ENCODE data around the gene EXOC3. TPM values are rescaled to one million over a fixed set of nuclear protein-coding genes. Genes with fewer than 3 reads are reported as not detected.

The EXOC3 gene
- total and polyA plus RNA-seq, 2 of the 4 experiments (the other 2 are of a cell fraction) = 35.1 to 47.5 TPM

DNA sequence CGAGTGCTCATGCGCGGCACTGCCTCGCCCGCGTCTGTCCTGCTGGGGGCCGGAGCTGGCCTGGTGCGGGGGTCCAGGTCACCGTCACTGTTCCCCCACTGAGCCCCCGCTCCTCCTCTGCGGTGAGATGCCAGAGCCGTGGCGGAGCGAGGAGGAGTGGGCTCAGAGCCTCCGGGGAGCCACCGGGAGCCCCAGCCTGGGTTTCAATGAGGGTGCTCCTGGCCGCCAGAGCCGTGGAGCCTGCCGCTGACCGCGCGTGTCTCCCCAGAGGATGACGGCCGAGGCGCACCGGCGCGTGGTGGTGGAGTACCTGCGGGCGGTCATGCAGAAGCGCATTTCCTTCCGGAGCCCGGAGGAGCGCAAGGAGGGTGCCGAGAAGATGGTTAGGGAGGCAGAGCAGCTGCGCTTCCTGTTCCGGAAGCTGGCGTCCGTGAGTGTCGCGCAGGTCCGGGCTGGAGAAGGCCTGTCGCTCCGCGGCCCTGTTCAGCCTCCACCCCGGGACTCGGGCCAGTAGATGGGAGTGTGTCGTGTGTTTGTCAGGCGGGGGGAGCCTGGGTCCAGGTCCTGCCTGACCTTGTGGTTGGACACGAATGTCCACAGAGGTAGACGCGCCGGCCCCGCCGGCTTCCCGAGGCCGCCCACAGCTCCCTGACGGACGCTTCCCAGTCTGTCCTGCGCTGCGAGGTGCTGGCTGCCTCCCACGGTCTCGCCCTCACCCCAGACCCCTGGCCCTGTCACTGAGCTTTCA, 22.0 kb downstream of the EXOC3 start:
- no peak for TF ChIP-seq FOS (IDR thresholded peaks at IDR 0.05; ENCODE audit: low read depth, low read length)
- TF ChIP-seq, protein P1, sequence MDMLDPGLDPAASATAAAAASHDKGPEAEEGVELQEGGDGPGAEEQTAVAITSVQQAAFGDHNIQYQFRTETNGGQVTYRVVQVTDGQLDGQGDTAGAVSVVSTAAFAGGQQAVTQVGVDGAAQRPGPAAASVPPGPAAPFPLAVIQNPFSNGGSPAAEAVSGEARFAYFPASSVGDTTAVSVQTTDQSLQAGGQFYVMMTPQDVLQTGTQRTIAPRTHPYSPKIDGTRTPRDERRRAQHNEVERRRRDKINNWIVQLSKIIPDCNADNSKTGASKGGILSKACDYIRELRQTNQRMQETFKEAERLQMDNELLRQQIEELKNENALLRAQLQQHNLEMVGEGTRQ (IDR thresholded peaks at IDR 0.05; ENCODE audit: low read depth, low read length) = no peak
- TF ChIP-seq RFX5 (IDR thresholded peaks at IDR 0.05; ENCODE audit: low read depth, low read length) = no peak
- no peak for TF ChIP-seq POLR2A (IDR thresholded peaks at IDR 0.05; ENCODE audit: low read depth, low read length)
- no peak for TF ChIP-seq MAFK (IDR thresholded peaks at IDR 0.05; ENCODE audit: low read depth, low read length)
- no peak for TF ChIP-seq RCOR1 (IDR thresholded peaks at IDR 0.05; ENCODE audit: insufficient replicate concordance, low read length)
- TF ChIP-seq CEBPB (IDR thresholded peaks at IDR 0.05; ENCODE audit: low read depth, low read length) = no peak
- TF ChIP-seq, protein P2, sequence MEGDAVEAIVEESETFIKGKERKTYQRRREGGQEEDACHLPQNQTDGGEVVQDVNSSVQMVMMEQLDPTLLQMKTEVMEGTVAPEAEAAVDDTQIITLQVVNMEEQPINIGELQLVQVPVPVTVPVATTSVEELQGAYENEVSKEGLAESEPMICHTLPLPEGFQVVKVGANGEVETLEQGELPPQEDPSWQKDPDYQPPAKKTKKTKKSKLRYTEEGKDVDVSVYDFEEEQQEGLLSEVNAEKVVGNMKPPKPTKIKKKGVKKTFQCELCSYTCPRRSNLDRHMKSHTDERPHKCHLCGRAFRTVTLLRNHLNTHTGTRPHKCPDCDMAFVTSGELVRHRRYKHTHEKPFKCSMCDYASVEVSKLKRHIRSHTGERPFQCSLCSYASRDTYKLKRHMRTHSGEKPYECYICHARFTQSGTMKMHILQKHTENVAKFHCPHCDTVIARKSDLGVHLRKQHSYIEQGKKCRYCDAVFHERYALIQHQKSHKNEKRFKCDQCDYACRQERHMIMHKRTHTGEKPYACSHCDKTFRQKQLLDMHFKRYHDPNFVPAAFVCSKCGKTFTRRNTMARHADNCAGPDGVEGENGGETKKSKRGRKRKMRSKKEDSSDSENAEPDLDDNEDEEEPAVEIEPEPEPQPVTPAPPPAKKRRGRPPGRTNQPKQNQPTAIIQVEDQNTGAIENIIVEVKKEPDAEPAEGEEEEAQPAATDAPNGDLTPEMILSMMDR (conservative IDR thresholded peaks at IDR 0.05; ENCODE audit: low read depth, low read length) = no peak
- no peak for TF ChIP-seq MAZ (IDR thresholded peaks at IDR 0.05; ENCODE audit: borderline replicate concordance, low read depth, low read length)
- no peak overlapping the region for H3K18ac ChIP-seq (ENCODE audit: low read depth, low read length)
- H3K27ac ChIP-seq (ENCODE audit: insufficient read depth, low read length) = no peak overlapping the region
- 94% methylated on average over 36 of the region's 63 CpGs; no CpG with 5 or more reads in 1 of the 2 experiments for WGBS, 2 experiments (ENCODE audit: extremely low coverage in 2 of 2, insufficient read length in 1 of 2)
- H4K91ac ChIP-seq (ENCODE audit: insufficient read depth, low read depth, low read length) = no peak overlapping the region
- H2AK9ac ChIP-seq (replicated peaks; ENCODE audit: low read depth, low read length, poor library complexity) = no peak overlapping the region
- dilution Hi-C loops (cut with HindIII; ENCODE audit: low sequenced_read_pairs, unreplicated experiment) = no loop called here
- CTCF ChIA-PET = interaction anchor here (2.0 kb wide), 1 partner anchor 18 kb away, joined by 4 read pairs; no protein-coding TSS in a partner anchor
- no peak overlapping the region for H3K14ac ChIP-seq (replicated peaks; ENCODE audit: low read depth, low read length)
- no peak overlapping the region for H2BK20ac ChIP-seq (ENCODE audit: low read depth, low read length)
- no peak overlapping the region for H3K56ac ChIP-seq (ENCODE audit: extremely low read depth, insufficient read depth, low read length)
- no peak overlapping the region for H2BK120ac ChIP-seq (ENCODE audit: low read depth, low read length)
- DNase-seq (no peak), ATAC-seq (ENCODE audit: low read depth) (no peak)
- no peak overlapping the region for H3K9ac ChIP-seq (ENCODE audit: low read depth, low read length)
- peaks cover 58% of the 10 kb centered on the region for H3K36me3 ChIP-seq (ENCODE audit: control insufficient read depth, insufficient read depth, low read length)
- H2AFZ ChIP-seq (replicated peaks; ENCODE audit: low read length, poor library complexity) = no peak overlapping the region
- H3K4me1 ChIP-seq (ENCODE audit: control insufficient read depth, insufficient read depth, low read length) = no peaks in the 10 kb centered on the region
- intact Hi-C loops (cut with micrococcal nuclease) = no loop called here
- H3K9me1 ChIP-seq (ENCODE audit: insufficient read depth, low read length) = peaks cover 5% of the 10 kb centered on the region; the same call in 1 of the 2 replicates
- no peak overlapping the region for H3K23ac ChIP-seq (ENCODE audit: low read depth, low read length)
- no peak overlapping the region for H3K4me2 ChIP-seq (ENCODE audit: low read depth, low read length)
- H2BK15ac ChIP-seq (ENCODE audit: low read depth, low read length) = no peak overlapping the region
- no peak overlapping the region for H3K4me3 ChIP-seq (ENCODE audit: insufficient read depth, low read depth, low read length)
- H4K20me1 ChIP-seq (ENCODE audit: insufficient read depth, low read length) = 0 out of 2 replicates have a peak, but pooled peaks cover 3% of the 10 kb centered on the region
- in situ Hi-C loops (cut with MboI; ENCODE audit: low sequenced_read_pairs) = no loop called here
- H3K4ac ChIP-seq (ENCODE audit: low read depth, low read length) = no peak overlapping the region
- H4K5ac ChIP-seq (ENCODE audit: low read depth, low read length) = no peak overlapping the region
- H3K27me3 ChIP-seq (ENCODE audit: control insufficient read depth, insufficient read depth, low read length) = no peaks in the 10 kb centered on the region
- no peak overlapping the region for H2AK5ac ChIP-seq (ENCODE audit: low read depth, low read length)
- peaks cover 4 to 20% of the 10 kb centered on the region in 2 experiments for H3K79me1 ChIP-seq (ENCODE audit: low read depth in 1 of 2, low read length in 2 of 2)
- no peak overlapping the region for H2BK5ac ChIP-seq (ENCODE audit: low read depth, low read length, poor library complexity, severe bottlenecking)
- BruUV-seq (replicated peaks) = no TSS peak
- H4K8ac ChIP-seq (ENCODE audit: low read depth in 2 of 2, low read length in 2 of 2) = no peak overlapping the region
- H3K9me3 ChIP-seq (ENCODE audit: control insufficient read depth, insufficient read depth, low read length) = no peaks in the 10 kb centered on the region
- POLR2A ChIA-PET (ENCODE audit: unreplicated experiment) = no interaction called here
